K562 (cell line): ENCODE measurements around the gene PTTG1IP. TPM values are rescaled to one million over a fixed set of nuclear protein-coding genes. Genes with fewer than 3 reads are reported as not detected.

Source experiments
- E2F1 ChIP-seq: sonication (generic); formaldehyde crosslinking; IDR thresholded peaks from 2 replicates; pipeline ENCODE4 v1.8.1; 2023; ENCODE audit warnings: mild to moderate bottlenecking, missing genetic modification reagents, moderate library complexity
- EHMT2 ChIP-seq: fragments of 450-650 bp; IDR thresholded peaks from 2 replicates; pipeline ENCODE4 v1.6.1; 2018; ENCODE audit warnings: antibody characterized with exemption
- FOXK2 ChIP-seq, 2 experiments: fragments of 450-650 bp; IDR thresholded peaks in 1 of 2; conservative IDR thresholded peaks in 1 of 2; 2 replicates each; pipeline ENCODE4 v1.6.1; 2016; ENCODE audit warnings: low read depth in 2 of 2, mild to moderate bottlenecking in 1 of 2
- GTF2E2 ChIP-seq: fragments of 200-800 bp; sonication (Bioruptor generic); IDR thresholded peaks from 2 replicates; pipeline ENCODE4 v1.6.1; 2016; ENCODE audit warnings: missing genetic modification characterization, missing compliant biosample characterization
- HDAC8 ChIP-seq: fragments of 450-650 bp; IDR thresholded peaks from 2 replicates; pipeline ENCODE4 v1.6.1; 2016; ENCODE audit warnings: mild to moderate bottlenecking, missing genetic modification characterization, moderate library complexity, missing compliant biosample characterization
- ILK ChIP-seq: fragments of 450-650 bp; IDR thresholded peaks from 2 replicates; pipeline ENCODE4 v1.6.1; 2016; ENCODE audit warnings: missing genetic modification characterization, low read depth, mild to moderate bottlenecking, missing compliant biosample characterization, moderate library complexity, borderline replicate concordance
- KLF1 ChIP-seq: fragments of 450-650 bp; IDR thresholded peaks from 2 replicates; pipeline ENCODE4 v1.6.1; 2016; ENCODE audit warnings: missing genetic modification characterization, missing compliant biosample characterization
- MEIS2 ChIP-seq: fragments of 450-650 bp; IDR thresholded peaks from 2 replicates; pipeline ENCODE4 v1.6.1; 2014; ENCODE audit warnings: mild to moderate bottlenecking; ENCODE audit not compliant: partially characterized antibody
- RCOR1 ChIP-seq, 2 experiments: IDR thresholded peaks; 2 replicates each; pipeline ENCODE4 v1.6.1; 2012; ENCODE audit warnings: low read depth in 2 of 2, low read length in 2 of 2, borderline replicate concordance in 1 of 2, improper control_type of control experiment in 1 of 2
- SREBF2 ChIP-seq: sonication (generic); formaldehyde crosslinking; IDR thresholded peaks from 2 replicates; pipeline ENCODE4 v1.4.0; 2020; ENCODE audit warnings: mild to moderate bottlenecking, missing genetic modification reagents
- THAP7 ChIP-seq: fragments of 250-450 bp; sonication (Bioruptor Pico); IDR thresholded peaks from 2 replicates; pipeline ENCODE4 v1.5.0; 2021
- ZBTB2 ChIP-seq: fragments of 450-650 bp; IDR thresholded peaks from 2 replicates; pipeline ENCODE4 v1.6.1; 2016; ENCODE audit warnings: antibody characterized with exemption
- ZBTB43 ChIP-seq: sonication (generic); formaldehyde crosslinking; IDR thresholded peaks from 2 replicates; pipeline ENCODE4 v1.8.0; 2023; ENCODE audit warnings: mild to moderate bottlenecking, missing genetic modification reagents
- polyA plus RNA-seq, 8 experiments: library from polyadenylated mRNA; depleted of rRNA in 4 of 8; stranded (reverse) in 5 of 8; unstranded in 3 of 8; fragments of >200 nt; fragmentation: Nextera tagmentation in 2 of 8; fragmentation: Illumina TruSeq in 1 of 8; extraction: Ambion mirVana in 2 of 8; extraction: Trizol in 1 of 8; gene quantifications; 2 replicates each; pipeline versions ENCODE4 v1.2.1 to v1.2.3, GENCODE V29; 2011 to 2014; ENCODE audit warnings: inconsistent platforms in 1 of 8, missing spikeins in 1 of 8
- total RNA-seq, 7 experiments: library from RNA; depleted of rRNA in 6 of 7; stranded (reverse); fragments of >200 nt in 6 of 7; fragmentation: Illumina TruSeq in 2 of 7; extraction: Trizol in 2 of 7; gene quantifications; 2 replicates each; pipeline versions ENCODE4 v1.2.1 to v1.2.3, GENCODE V29; 2011 to 2021; ENCODE audit warnings: low replicate concordance in 1 of 7
- TF ChIP-seq, protein P1 (sequence below): fragments of 250-450 bp; sonication (Bioruptor Pico); IDR thresholded peaks from 2 replicates; pipeline ENCODE4 v1.5.0; 2021
- TF ChIP-seq, protein P2 (sequence below): fragments of 250-450 bp; sonication (Bioruptor Pico); IDR thresholded peaks from 2 replicates; pipeline ENCODE4 v1.8.0; 2022; ENCODE audit warnings: moderate library complexity, mild to moderate bottlenecking, inconsistent platforms
- TF ChIP-seq, protein P3 (sequence below): IDR thresholded peaks from 2 replicates; pipeline ENCODE4 v1.6.1; 2016; ENCODE audit warnings: missing genetic modification characterization, missing compliant biosample characterization

PTTG1IP gene
- total and polyA plus RNA-seq, 9 of the 15 experiments (the other 6 are each of a cell fraction or from before 2014, with no cell fraction given) = 5.0 to 99.3 (median 82.4) TPM

DNA sequence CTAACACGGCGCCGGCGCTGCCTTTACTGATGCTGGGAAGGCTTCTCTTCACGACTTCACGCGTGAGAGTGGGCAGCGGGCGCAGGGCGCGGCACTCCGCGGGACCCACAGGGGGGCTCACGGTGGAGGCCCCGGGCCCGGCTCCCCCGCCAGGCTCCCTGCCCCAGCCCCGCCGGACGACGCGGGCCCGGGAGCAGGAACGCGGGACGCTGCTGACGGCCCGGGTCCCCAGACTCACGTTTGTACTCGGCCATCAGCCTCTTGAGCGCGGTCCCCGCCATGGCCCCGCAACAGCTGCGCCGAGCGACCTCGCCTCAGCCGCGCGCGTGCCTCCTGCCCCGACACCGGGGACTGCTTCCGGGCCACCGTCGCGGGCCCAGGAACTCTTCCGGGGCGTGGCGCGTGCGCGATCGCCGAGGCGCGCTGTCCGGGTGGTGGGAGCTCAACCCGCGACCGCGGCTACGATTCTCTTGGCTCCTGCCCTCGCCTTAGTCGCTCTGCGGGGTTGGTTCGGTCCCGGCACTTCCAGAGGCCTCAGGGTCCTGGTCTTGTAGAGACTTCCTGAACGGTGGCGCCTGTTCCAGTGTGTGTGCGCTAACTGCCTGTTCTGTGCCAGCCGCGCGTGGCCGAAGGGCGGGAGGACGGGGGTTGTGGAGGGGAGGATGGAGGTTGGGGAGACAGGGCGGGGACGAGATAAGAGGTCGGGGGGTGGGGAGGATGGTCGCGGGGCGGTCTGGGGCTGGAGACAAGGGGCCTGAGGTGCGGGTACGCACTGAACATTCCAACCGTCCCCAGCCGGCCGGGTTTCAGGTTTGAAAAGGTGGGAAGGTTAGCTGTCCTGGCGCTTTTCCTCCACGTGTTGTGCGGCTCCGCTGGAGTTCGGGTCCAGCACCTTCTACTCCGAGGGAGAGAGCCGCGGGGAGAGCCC is 71.8 kb downstream of the PTTG1IP start, which contains the start of gene UBE2G2 (continued):
- TF ChIP-seq, protein P1, sequence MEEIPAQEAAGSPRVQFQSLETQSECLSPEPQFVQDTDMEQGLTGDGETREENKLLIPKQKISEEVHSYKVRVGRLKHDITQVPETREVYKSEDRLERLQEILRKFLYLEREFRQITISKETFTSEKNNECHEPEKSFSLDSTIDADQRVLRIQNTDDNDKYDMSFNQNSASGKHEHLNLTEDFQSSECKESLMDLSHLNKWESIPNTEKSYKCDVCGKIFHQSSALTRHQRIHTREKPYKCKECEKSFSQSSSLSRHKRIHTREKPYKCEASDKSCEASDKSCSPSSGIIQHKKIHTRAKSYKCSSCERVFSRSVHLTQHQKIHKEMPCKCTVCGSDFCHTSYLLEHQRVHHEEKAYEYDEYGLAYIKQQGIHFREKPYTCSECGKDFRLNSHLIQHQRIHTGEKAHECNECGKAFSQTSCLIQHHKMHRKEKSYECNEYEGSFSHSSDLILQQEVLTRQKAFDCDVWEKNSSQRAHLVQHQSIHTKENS (CRISPR knock-in tag) = no peak
- TF ChIP-seq ZBTB2 = peak; percentile 48; the same call in 1 of the 2 replicates
- TF ChIP-seq ZBTB43 = no peak; the same call in 1 of the 2 replicates
- TF ChIP-seq E2F1 = peak; percentile 60; the same call in 1 of the 2 replicates
- TF ChIP-seq EHMT2 = no peak
- peak; percentile 30 for TF ChIP-seq MEIS2
- no peak for TF ChIP-seq SREBF2 (CRISPR knock-in tag)
- TF ChIP-seq HDAC8 (tag) = peak; percentile 94
- peak; percentile 70 for TF ChIP-seq KLF1
- TF ChIP-seq, protein P2, sequence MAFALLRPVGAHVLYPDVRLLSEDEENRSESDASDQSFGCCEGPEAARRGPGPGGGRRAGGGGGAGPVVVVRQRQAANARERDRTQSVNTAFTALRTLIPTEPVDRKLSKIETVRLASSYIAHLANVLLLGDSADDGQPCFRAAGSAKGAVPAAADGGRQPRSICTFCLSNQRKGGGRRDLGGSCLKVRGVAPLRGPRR (CRISPR knock-in tag) = no peak
- TF ChIP-seq THAP7 (CRISPR knock-in tag) = 0 out of 2 replicates have a peak, but pooled peaks have one; percentile 55
- TF ChIP-seq RCOR1 (IDR thresholded peaks at IDR 0.05; ENCODE audit: borderline replicate concordance in 1 of 2, low read depth in 2 of 2, low read length in 2 of 2) = no peak
- peak in 1 of 2 experiments; percentile 28; a peak in 1 of 4 replicates for TF ChIP-seq FOXK2 (conservative IDR thresholded peaks at IDR 0.05 in 1 of 2, IDR thresholded peaks at IDR 0.05 in 1 of 2; ENCODE audit: low read depth in 2 of 2)
- no peak for TF ChIP-seq ILK (tag)
- TF ChIP-seq, protein P3, sequence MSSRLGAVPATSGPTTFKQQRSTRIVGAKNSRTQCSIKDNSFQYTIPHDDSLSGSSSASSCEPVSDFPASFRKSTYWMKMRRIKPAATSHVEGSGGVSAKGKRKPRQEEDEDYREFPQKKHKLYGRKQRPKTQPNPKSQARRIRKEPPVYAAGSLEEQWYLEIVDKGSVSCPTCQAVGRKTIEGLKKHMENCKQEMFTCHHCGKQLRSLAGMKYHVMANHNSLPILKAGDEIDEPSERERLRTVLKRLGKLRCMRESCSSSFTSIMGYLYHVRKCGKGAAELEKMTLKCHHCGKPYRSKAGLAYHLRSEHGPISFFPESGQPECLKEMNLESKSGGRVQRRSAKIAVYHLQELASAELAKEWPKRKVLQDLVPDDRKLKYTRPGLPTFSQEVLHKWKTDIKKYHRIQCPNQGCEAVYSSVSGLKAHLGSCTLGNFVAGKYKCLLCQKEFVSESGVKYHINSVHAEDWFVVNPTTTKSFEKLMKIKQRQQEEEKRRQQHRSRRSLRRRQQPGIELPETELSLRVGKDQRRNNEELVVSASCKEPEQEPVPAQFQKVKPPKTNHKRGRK (tag) = no peak
- peak; percentile 59; the same call in 1 of the 2 replicates for TF ChIP-seq GTF2E2 (tag)
